Bone marrow (tissue), 2 donors: ENCODE data around the gene WFS1.

Experiments used
- DNase-seq, 2 donors: peaks; one replicate each; lab custom pipeline; 2025; lab: John Stamatoyannopoulos, UW

The WFS1 gene

GRCh38 chr4:6235012-6235411 is 34.6 kb upstream of the WFS1 start:
- no peak for DNase-seq

- no peak for DNase-seq
Observed at GRCh38 chr4:6235901-6236640, 33.6 kb upstream of the WFS1 start.

- DNase-seq = no peak
Observed at GRCh38 chr4:6236816-6237390, 32.7 kb upstream of the WFS1 start.

GRCh38 chr4:6239486-6239885 is 30.2 kb upstream of the WFS1 start:
- DNase-seq = no peak

- no peak for DNase-seq
Observed at GRCh38 chr4:6239968-6240367, 29.7 kb upstream of the WFS1 start.

- DNase-seq = no peak
Observed at GRCh38 chr4:6241062-6241845, 28.4 kb upstream of the WFS1 start.

GRCh38 chr4:6242271-6243029 is 27.2 kb upstream of the WFS1 start:
- DNase-seq = no peak

GRCh38 chr4:6245246-6246169 is 24.1 kb upstream of the WFS1 start:
- DNase-seq = no peak

GRCh38 chr4:6246170-6246634 is 23.4 kb upstream of the WFS1 start:
- DNase-seq = no peak

GRCh38 chr4:6248394-6248793 is 21.3 kb upstream of the WFS1 start:
- DNase-seq = no peak

- DNase-seq = peak in 1 of 2 donors; percentile 50
Observed at GRCh38 chr4:6250235-6250983, 19.2 kb upstream of the WFS1 start.

GRCh38 chr4:6250984-6251295 is 18.7 kb upstream of the WFS1 start:
- no peak for DNase-seq

- no peak for DNase-seq
Observed at GRCh38 chr4:6251365-6251764, 18.3 kb upstream of the WFS1 start.

- DNase-seq = no peak
Observed at GRCh38 chr4:6252051-6252450, 17.6 kb upstream of the WFS1 start.

- DNase-seq = no peak
Observed at GRCh38 chr4:6253111-6253510, 16.5 kb upstream of the WFS1 start.

- no peak for DNase-seq
Observed at GRCh38 chr4:6253961-6254360, 15.7 kb upstream of the WFS1 start.

- DNase-seq = no peak
Observed at GRCh38 chr4:6256141-6256540, 13.5 kb upstream of the WFS1 start.

GRCh38 chr4:6257247-6258025 is 12.2 kb upstream of the WFS1 start:
- DNase-seq = peak; percentile 28 to 87

GRCh38 chr4:6258026-6258360 is 11.7 kb upstream of the WFS1 start:
- no peak for DNase-seq

GRCh38 chr4:6258741-6259140 is 10.9 kb upstream of the WFS1 start:
- no peak for DNase-seq
